Measurements from ENCODE around the gene LGR4.

DNA sequence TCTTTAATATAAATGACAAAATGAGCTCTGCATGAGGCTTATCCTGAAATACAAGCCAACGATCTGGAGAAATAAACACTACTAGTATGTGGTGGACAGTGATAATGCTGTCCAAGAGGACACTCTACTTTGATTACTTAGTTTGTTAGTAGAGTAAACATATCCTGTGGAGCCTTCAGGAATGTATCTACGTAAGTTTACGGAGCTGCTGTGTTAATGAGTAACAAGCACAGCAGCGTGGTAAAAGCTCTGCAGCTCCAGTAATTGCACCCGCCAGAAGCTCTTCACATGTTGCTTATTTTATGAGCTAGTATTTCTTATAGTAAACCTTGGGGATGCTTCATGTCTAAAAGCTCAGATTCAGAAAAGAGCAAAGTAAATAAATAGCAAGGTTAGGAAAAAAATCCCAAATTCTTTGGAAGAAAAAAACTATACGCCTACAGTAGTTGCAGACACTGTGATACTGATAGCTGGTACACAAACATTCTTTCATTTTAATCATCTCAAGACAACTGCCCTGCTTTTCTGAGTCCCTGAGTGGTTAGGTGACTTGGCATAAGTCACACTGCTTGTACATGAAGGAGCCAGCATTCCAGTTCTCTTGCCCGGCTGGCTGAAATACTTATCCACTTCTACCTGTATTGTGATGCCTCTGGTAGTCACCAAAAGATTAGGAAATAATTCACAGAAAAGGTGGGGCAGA is 76.9 kb downstream of the LGR4 start:
- TF ChIP-seq, protein P1, sequence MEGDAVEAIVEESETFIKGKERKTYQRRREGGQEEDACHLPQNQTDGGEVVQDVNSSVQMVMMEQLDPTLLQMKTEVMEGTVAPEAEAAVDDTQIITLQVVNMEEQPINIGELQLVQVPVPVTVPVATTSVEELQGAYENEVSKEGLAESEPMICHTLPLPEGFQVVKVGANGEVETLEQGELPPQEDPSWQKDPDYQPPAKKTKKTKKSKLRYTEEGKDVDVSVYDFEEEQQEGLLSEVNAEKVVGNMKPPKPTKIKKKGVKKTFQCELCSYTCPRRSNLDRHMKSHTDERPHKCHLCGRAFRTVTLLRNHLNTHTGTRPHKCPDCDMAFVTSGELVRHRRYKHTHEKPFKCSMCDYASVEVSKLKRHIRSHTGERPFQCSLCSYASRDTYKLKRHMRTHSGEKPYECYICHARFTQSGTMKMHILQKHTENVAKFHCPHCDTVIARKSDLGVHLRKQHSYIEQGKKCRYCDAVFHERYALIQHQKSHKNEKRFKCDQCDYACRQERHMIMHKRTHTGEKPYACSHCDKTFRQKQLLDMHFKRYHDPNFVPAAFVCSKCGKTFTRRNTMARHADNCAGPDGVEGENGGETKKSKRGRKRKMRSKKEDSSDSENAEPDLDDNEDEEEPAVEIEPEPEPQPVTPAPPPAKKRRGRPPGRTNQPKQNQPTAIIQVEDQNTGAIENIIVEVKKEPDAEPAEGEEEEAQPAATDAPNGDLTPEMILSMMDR (IDR thresholded peaks at IDR 0.05; ENCODE audit: low read depth, low read length, poor library complexity, severe bottlenecking) = no peak
- no peak for TF ChIP-seq EZH2phosphoT487 (IDR thresholded peaks at IDR 0.05; ENCODE audit: borderline replicate concordance, low read length)

Data from DOHH2 (cell line).